ENCODE data around the gene CCSAP. TPM values are rescaled to one million over a fixed set of nuclear protein-coding genes. Genes with fewer than 3 reads are reported as not detected.
"Not testable (repeated sequence)": the region's sequence is repeated elsewhere in the genome, so short reads cannot be mapped to it uniquely, and the experiment has no call there.

The CCSAP gene
- total and polyA plus RNA-seq, 8 donors = 7.1 to 11.4 (median 9.2) TPM

DNA sequence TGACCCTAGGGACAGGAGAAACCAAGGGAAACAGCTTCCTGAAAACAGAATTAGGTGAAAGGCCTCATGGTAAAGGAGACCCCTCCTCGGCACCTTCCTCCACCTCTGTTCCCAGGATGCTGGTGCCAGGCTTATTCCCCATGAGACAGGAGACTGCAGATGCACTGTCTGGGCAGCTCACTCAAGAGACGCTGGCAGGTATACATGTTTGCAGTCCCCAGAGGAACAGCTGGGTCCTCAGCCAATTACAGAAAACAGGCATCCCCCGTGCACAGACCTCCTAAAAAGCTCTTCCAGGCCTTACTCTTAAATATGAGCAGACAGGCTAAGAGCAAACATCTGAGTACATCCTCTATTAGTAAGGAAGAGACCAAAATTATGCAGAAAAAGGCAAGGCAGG is 6.5 kb downstream of the CCSAP start:
- intact Hi-C loops (cut with DNase I) = no loop called here
- TF ChIP-seq, protein P1, sequence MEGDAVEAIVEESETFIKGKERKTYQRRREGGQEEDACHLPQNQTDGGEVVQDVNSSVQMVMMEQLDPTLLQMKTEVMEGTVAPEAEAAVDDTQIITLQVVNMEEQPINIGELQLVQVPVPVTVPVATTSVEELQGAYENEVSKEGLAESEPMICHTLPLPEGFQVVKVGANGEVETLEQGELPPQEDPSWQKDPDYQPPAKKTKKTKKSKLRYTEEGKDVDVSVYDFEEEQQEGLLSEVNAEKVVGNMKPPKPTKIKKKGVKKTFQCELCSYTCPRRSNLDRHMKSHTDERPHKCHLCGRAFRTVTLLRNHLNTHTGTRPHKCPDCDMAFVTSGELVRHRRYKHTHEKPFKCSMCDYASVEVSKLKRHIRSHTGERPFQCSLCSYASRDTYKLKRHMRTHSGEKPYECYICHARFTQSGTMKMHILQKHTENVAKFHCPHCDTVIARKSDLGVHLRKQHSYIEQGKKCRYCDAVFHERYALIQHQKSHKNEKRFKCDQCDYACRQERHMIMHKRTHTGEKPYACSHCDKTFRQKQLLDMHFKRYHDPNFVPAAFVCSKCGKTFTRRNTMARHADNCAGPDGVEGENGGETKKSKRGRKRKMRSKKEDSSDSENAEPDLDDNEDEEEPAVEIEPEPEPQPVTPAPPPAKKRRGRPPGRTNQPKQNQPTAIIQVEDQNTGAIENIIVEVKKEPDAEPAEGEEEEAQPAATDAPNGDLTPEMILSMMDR (IDR thresholded peaks at IDR 0.05) = no peak
- no peaks in the 10 kb centered on the region for H3K27me3 ChIP-seq
- peaks cover 0 to 6% of the 10 kb centered on the region in 2 donors for H3K9me3 ChIP-seq
- no peak overlapping the region for H3K4me3 ChIP-seq
- H3K27ac ChIP-seq = no peak overlapping the region
- no peaks in the 10 kb centered on the region for H3K36me3 ChIP-seq
- ATAC-seq = no peak
- peaks cover 3 to 19% of the 10 kb centered on the region in 2 donors for H3K4me1 ChIP-seq
- no peak for DNase-seq

DNA sequence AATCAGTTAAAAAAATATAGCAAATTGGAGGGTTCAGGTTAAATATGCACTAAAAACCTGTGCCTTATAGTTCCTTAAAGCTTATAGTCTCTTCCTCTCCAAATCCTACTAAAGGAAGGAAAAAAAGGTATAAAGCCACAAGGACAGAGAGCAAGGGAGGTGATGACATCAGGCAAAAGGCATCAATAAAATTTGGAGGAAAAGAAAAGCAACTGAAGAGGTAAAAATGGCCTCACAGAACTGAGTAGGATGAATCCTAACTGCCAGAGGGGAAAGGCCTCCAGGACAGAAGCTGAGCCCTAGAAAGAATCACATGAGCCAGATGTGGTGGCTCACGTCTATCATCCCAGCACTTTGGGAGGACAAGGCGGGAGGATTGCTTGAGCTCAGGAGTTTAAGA is 8.1 kb downstream of the CCSAP start:
- H3K4me3 ChIP-seq = no peak overlapping the region
- peaks cover 0 to 6% of the 10 kb centered on the region in 2 donors for H3K9me3 ChIP-seq
- ATAC-seq = no peak
- H3K4me1 ChIP-seq = peaks cover 0 to 4% of the 10 kb centered on the region in 2 donors
- no peak overlapping the region for H3K27ac ChIP-seq
- TF ChIP-seq, protein P1 (IDR thresholded peaks at IDR 0.05) = no peak
- peaks cover 0 to 6% of the 10 kb centered on the region in 2 donors for H3K36me3 ChIP-seq
- intact Hi-C loops (cut with DNase I) = no loop called here
- H3K27me3 ChIP-seq = no peaks in the 10 kb centered on the region
- DNase-seq = no peak

DNA sequence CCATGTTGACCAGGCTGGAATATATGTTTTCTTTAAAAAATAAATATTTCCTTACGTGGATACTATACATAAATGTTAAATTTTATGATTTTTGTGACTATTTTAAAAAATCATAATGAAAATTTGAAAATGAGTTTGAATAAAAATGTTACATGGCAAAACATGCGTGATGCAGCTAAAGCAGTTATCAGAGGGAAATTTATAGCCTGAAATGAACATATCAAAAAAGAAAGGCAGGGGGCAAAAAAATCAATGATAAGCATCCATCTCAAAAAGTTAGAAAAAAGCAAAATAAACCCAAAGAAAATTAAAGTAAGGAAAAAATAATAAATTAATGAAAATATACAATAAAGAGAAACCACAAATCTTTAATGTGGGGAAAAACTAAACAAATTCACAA is 8.6 kb downstream of the CCSAP start:
- H3K27ac ChIP-seq = no peak overlapping the region
- no peak for DNase-seq
- TF ChIP-seq, protein P1 (IDR thresholded peaks at IDR 0.05) = no peak
- no peaks in the 10 kb centered on the region for H3K27me3 ChIP-seq
- H3K36me3 ChIP-seq = peaks cover 0 to 6% of the 10 kb centered on the region in 2 donors
- no peaks in the 10 kb centered on the region for H3K4me1 ChIP-seq
- H3K4me3 ChIP-seq = no peak overlapping the region
- H3K9me3 ChIP-seq = peaks cover 0 to 6% of the 10 kb centered on the region in 2 donors
- no peak for ATAC-seq
- intact Hi-C loops (cut with DNase I) = no loop called here

DNA sequence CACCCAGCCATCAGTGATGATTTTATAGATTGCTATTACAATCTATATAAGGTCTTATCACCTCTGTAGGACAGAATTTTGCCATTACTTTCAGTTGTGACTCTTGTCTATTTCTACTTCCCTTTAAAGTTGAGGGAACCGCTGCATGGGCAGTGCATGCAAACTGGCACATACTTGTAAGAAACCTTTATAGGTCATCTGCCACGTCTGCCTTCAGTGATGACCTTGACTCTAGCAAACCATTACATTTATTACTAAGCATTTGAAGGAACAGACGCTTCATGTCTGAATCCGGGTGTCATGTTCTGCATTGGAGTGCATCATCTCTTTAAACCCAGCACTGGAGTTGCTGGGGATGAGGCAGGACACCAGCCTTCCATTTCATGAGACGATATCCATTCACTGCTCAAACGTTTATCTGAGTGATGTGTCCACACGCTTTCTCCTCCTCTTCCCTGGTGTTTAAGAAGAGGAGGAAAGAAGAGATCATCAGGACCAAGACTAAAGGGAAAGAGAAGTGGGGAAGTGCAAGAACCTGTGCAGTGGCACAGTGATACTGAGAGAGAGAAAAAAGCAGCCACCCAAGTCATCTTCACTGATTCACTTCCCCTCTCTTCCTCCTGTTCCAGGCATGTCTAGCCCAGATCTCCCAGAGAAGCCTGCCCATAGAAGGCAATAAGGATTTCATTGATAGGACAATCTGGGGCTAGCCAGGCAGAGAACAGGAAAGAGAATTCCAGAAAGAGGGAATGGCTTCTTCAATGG is 14.1 kb downstream of the CCSAP start:
- H3K4me3 ChIP-seq = no peak overlapping the region
- intact Hi-C loops (cut with DNase I) = no loop called here
- ATAC-seq (no peak), DNase-seq (no peak)
- no peak overlapping the region for H3K27ac ChIP-seq
- no peaks in the 10 kb centered on the region for H3K27me3 ChIP-seq
- H3K36me3 ChIP-seq = peaks cover 0 to 16% of the 10 kb centered on the region in 2 donors
- TF ChIP-seq, protein P1 (IDR thresholded peaks at IDR 0.05) = no peak
- peaks cover 0 to under 1% of the 10 kb centered on the region in 2 donors for H3K9me3 ChIP-seq
- H3K4me1 ChIP-seq = peaks cover 0 to 15% of the 10 kb centered on the region in 2 donors

DNA sequence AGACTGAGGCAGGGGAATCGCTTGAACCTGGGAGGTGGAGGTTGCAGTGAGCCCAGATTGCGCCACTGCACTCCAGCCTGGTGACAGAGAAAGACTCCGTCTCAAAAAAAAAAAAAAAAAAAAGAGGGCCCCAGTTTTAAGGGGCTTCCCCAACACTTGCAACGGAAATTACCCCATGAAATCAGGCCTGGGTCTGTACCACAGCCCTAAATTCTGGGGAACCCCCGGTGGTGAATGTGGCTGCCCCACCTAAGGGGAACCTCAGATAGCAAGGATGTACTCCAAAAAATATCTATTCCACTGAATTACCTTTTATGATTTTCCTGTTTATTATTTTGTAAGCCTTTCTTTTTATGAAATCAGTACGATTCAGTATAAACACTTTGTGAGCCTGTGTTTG is 15.1 kb downstream of the CCSAP start:
- Histone ChIP-seq H3K4me1 (peaks cover 0 to 15% of the 10 kb centered on the region in 2 donors), H3K36me3 (peaks cover 0 to 26% of the 10 kb centered on the region in 2 donors)
- H3K4me3 ChIP-seq; DNase-seq; H3K27me3 ChIP-seq; intact Hi-C loops (cut with DNase I); ATAC-seq; H3K27ac ChIP-seq; H3K9me3 ChIP-seq: not testable (repeated sequence)

Measured in left lung (tissue), 10 donors.